GM10248 (cell line): ENCODE measurements around the gene PCNX1.
A peak's percentile ranks its signal among the peaks of the same experiment; 100 is the strongest.
"Not testable (repeated sequence)": the region's sequence is repeated elsewhere in the genome, so short reads cannot be mapped to it uniquely, and the experiment has no call there.

ENCODE experiments used
- CTCF ChIA-PET: fragments of 300-600 bp; sonication (Branson Sonifier 250); formaldehyde crosslinking; extraction: SDS; loops from one replicate; lab custom pipeline; 2021; ENCODE audit warnings: antibody characterized with exemption; lab: Yijun Ruan, JAX
- POLR2A ChIA-PET: fragments of 350-650 bp; sonication (Branson Sonifier 250); formaldehyde crosslinking; extraction: SDS; loops from one replicate; lab custom pipeline; 2020; ENCODE audit warnings: antibody characterized with exemption; lab: Yijun Ruan, JAX
- DNase-seq: peaks from one replicate; pipeline ENCODE4 v3.0.0; 2012; ENCODE audit errors: extremely low spot score
- CTCF ChIP-seq: IDR thresholded peaks from 2 replicates; pipeline ENCODE4 v1.5.1; 2012; ENCODE audit warnings: mild to moderate bottlenecking, low read depth; ENCODE audit errors: extremely low read depth, missing control alignments, control extremely low read depth

Gene PCNX1

GRCh38 chr14:70907176-70907995, at the start of gene PCNX1:
Gene PCNX1, plus strand, starts transcription at chr14:70907459. Its CDS starts 392 bp downstream, at chr14:70907851.
- peak; percentile 93 for DNase-seq
- ChIA-PET CTCF (interaction anchor here (0.6 to 4.6 kb wide), 34 partner anchors 8 to 249 kb away, joined by 3 to 103 read pairs (median 6); partner anchors contain the start of gene MAP3K9), POLR2A (interaction anchor here (0.6 to 1.0 kb wide), 3 partner anchors 12 to 817 kb away, joined by 3 to 7 read pairs (median 5); no protein-coding TSS in a partner anchor)
- peak; percentile 89 for TF ChIP-seq CTCF

GRCh38 chr14:70857496-70857890, 49.8 kb upstream of the PCNX1 start:
- ChIA-PET POLR2A (no interaction called here), CTCF (no interaction called here)
- TF ChIP-seq CTCF, result no peak
- no peak for DNase-seq

- no peak for TF ChIP-seq CTCF
- ChIA-PET CTCF (no interaction called here), POLR2A (no interaction called here)
- no peak for DNase-seq
Measured at GRCh38 chr14:70858641-70859040, 48.6 kb upstream of the PCNX1 start.

- CTCF ChIA-PET, result interaction anchor here (1.5 to 1.7 kb wide), 2 partner anchors 16 to 49 kb away, joined by 4 to 5 read pairs; no protein-coding TSS in a partner anchor
- DNase-seq, POLR2A ChIA-PET: not testable (repeated sequence)
Measured at GRCh38 chr14:70866992-70867391, 40.3 kb upstream of the PCNX1 start.

GRCh38 chr14:70871001-70871400, 36.3 kb upstream of the PCNX1 start:
- DNase-seq, result no peak

GRCh38 chr14:70871863-70872677, 35.2 kb upstream of the PCNX1 start:
- DNase-seq, result peak; percentile 57
- ChIA-PET POLR2A (no interaction called here), CTCF (interaction anchor here (0.8 to 4.5 kb wide), 10 partner anchors 9 to 101 kb away, joined by 3 to 49 read pairs (median 4); partner anchors contain the start of genes MAP3K9 and PCNX1)
- no peak for TF ChIP-seq CTCF

More at GRCh38 chr14:70871001-70871400, 36.3 kb upstream of the PCNX1 start:
- TF ChIP-seq CTCF, result no peak
- CTCF ChIA-PET, result interaction anchor here (0.8 to 4.5 kb wide), 5 partner anchors 14 to 84 kb away, joined by 3 to 49 read pairs (median 4); partner anchors contain the start of gene MAP3K9
- POLR2A ChIA-PET, result no interaction called here

GRCh38 chr14:70872678-70873020, 34.6 kb upstream of the PCNX1 start:
- no peak for TF ChIP-seq CTCF
- no peak for DNase-seq
- ChIA-PET POLR2A (no interaction called here), CTCF (interaction anchor here (1.4 to 4.5 kb wide), 6 partner anchors 12 to 63 kb away, joined by 3 to 49 read pairs (median 8); partner anchors contain the start of genes MAP3K9 and PCNX1)
